GM19193 (cell line): Measurements from ENCODE around the gene BTG3.

ENCODE experiments used
- POLR2A ChIP-seq: IDR thresholded peaks from 4 replicates; pipeline ENCODE4 v1.6.1; 2011; ENCODE audit not compliant: insufficient read depth, insufficient read length; ENCODE audit errors: extremely low read depth

BTG3 gene

DNA sequence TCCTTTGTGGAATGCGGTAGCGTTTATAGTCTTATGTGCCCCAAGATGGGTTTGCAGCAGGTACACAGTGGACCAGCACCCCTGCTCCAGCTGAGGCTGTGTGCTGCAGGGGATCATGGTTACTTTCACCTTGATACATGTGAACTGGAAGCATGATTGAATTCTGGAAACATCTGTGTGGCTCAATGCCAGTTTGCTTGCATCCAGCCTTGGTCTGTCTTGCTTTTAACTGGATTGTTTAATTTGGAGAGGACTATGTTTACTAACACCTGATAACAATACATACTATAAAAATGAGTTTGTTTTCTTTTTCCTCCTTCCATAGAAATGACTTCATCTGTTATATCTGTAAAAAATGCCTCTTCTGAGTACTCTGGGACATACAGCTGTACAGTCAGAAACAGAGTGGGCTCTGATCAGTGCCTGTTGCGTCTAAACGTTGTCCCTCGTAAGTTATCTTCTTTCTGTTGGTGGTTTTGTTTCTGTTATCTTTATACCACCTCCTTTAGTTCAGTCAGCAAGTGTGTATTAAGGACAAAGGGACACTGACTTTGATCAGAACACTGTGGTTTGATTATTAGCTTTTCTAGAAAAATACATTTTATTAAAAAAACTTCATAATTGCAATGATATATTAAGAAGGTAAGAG is 52.2 kb downstream of the BTG3 start:
- no peak for TF ChIP-seq POLR2A

- TF ChIP-seq POLR2A, result no peak
These were observed 57.8 kb downstream of the BTG3 start for GRCh38 chr21:17554679-17555465.

DNA sequence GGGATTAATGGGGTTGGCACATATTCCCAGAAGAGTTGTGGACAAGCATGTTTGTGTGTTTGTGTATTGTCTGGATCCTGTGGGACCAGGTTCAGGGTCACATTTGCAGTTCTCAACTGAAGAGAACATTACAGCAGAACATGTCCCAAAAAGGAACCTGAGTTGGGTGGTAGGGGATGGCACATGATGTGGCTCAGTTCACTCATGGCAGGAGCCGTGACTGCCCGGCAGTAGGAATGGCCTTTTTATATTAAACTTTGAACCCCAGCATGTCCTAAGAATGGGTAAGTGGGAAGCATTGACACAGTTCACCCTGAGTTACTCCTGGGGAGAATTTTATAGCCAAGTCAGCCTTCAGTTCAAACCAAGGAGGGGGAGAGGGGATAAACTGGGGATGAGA is 58.6 kb downstream of the BTG3 start:
- TF ChIP-seq POLR2A, result no peak

DNA sequence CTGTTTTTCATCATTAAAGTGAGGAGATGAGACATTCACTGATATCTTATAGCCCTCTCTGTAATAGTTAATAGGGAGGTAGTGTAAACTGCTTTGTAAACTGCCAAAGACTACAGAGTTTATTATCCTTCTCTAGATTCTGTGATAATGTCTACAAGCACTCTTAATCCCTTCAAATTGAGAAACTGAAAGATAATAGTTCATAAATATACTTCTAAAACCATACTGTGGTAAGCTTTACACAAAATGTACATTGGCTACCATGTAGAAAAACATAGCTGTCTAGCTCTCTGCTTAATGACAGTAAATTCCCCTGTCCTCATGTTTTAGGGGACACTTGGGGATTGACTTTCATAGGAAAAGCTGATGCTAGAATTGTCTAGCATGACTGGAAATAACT is 60.3 kb downstream of the BTG3 start:
- no peak for TF ChIP-seq POLR2A

DNA sequence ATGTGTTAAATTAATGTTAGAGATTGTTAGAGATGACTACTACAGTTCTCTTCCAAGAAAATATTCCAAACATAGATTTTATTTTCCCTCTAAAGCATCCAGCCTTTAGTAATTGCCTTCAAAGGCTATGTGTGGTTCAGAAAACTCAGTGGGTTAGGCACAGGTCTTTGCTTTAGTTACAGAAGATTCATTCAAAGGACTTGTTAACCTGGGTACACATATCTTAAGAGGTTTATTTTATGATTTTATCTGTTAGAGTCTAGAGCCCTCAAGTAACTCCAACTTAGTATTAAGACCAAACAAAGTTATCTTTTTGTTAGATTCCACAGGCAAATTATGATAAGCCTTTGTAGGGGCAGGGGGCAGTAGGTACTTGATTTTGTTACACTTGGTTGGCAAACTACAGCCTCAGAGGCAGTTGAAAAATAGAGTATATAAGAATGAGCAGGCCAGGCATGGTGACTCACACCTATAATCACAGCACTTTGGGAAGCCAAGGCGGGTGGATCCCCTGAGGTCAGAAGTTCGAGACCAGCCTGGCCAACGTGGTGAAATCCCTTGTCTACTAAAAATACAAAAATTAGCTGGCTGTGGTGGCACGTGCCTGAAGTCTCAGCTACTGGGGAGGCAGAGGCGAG is 61.9 kb downstream of the BTG3 start:
- TF ChIP-seq POLR2A, result no peak

DNA sequence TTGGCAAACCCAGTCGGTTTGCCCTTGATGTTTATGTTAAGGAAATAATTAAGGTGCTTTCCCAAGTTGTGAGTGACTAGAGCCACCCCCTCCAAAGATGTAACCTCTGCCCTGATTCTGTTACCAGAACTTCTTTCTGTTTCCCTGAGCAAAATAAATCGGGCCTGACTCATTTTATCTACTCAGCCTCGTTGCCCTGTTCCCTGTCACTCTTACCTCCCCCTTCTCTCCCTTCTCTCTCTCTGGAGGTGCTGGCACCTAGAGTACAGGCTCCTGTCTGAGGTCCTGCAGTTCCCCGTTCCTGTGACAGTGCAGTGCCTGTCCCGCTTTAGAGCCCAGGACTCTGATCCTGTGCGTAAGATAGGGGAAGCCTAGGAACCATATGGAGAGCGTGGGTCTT is 64.4 kb downstream of the BTG3 start:
- TF ChIP-seq POLR2A, result no peak

- no peak for TF ChIP-seq POLR2A
These were observed 67.7 kb downstream of the BTG3 start for GRCh38 chr21:17545007-17545406.
